Body of pancreas (tissue), 4 donors: Measurements from ENCODE around the gene MDH2. TPM values are rescaled to one million over a fixed set of nuclear protein-coding genes. Genes with fewer than 3 reads are reported as not detected.

ENCODE experiments used
- ATAC-seq: fragments of 150-250 bp; one replicate; pipeline ENCODE4 v1.9.1; 2016
- DNase-seq, 4 donors: peaks; one replicate each; pipeline ENCODE4 v3.0.0-alpha.2; 2019
- H3K27ac ChIP-seq, 4 donors: fragments of 200-600 bp; sonication (generic); 1 replicate in 3 of 4; 2 replicates in 1 of 4; pipeline versions ENCODE4 v1.5.1 to v1.6.1; 2016 to 2019; ENCODE audit warnings: mild to moderate bottlenecking in 1 of 4, mixed read lengths in 1 of 4, moderate library complexity in 1 of 4
- H3K27me3 ChIP-seq, 2 donors: fragments of 200-600 bp; sonication (generic); one replicate each; pipeline ENCODE4 v1.6.0; 2016; ENCODE audit warnings: mild to moderate bottlenecking in 1 of 2
- H3K36me3 ChIP-seq, 2 donors: fragments of 200-600 bp; sonication (generic); replicated peaks in 1 of 2; 2 replicates each; pipeline ENCODE4 v1.5.1; 2016; ENCODE audit warnings: low read depth in 2 of 2; ENCODE audit not compliant: insufficient read depth in 1 of 2
- H3K4me1 ChIP-seq: fragments of 200-600 bp; sonication (generic); one replicate; pipeline ENCODE4 v1.6.0; 2016
- H3K4me3 ChIP-seq, 2 donors: fragments of 200-600 bp; sonication (generic); 1 replicate in 1 of 2; 2 replicates in 1 of 2; pipeline ENCODE4 v1.5.1; 2016 to 2019
- H3K9me3 ChIP-seq, 3 donors: fragments of 200-600 bp; sonication (generic); 1 replicate in 2 of 3; 2 replicates in 1 of 3; pipeline ENCODE4 v1.5.1; 2016
- POLR2A ChIP-seq, 3 donors: fragments of 450-650 bp; IDR thresholded peaks; one replicate each; pipeline ENCODE4 v1.6.1; 2016; ENCODE audit warnings: antibody characterized with exemption in 3 of 3, mild to moderate bottlenecking in 2 of 3
- WGBS, 2 donors: methylation state at CpG; one replicate each; pipeline ENCODE4 v1.1.5; 2017; 5-methylcytosine and 5-hydroxymethylcytosine counted together
- intact Hi-C: fragments of 100-400 bp; cut with DNase I; formaldehyde crosslinking; loops from one replicate; pipeline ENCODE4 v1.15.1; 2023
- total RNA-seq, 2 donors: library from RNA; depleted of rRNA; stranded (reverse); fragments of >200 nt; gene quantifications; one replicate each; pipeline ENCODE4 v1.1.0, GENCODE V29; 2016
- TF ChIP-seq, protein P1 (sequence below), 7 experiments: fragments of 450-650 bp in 4 of 7; fragments of 200-600 bp in 3 of 7; sonication (generic) in 3 of 7; IDR thresholded peaks; one replicate each; pipeline ENCODE4 v1.5.1; 2016 to 2019; ENCODE audit warnings: antibody characterized with exemption in 7 of 7

MDH2 gene
- total RNA-seq, 2 donors from 2014 or later, result 56.6 to 67.2 TPM

DNA sequence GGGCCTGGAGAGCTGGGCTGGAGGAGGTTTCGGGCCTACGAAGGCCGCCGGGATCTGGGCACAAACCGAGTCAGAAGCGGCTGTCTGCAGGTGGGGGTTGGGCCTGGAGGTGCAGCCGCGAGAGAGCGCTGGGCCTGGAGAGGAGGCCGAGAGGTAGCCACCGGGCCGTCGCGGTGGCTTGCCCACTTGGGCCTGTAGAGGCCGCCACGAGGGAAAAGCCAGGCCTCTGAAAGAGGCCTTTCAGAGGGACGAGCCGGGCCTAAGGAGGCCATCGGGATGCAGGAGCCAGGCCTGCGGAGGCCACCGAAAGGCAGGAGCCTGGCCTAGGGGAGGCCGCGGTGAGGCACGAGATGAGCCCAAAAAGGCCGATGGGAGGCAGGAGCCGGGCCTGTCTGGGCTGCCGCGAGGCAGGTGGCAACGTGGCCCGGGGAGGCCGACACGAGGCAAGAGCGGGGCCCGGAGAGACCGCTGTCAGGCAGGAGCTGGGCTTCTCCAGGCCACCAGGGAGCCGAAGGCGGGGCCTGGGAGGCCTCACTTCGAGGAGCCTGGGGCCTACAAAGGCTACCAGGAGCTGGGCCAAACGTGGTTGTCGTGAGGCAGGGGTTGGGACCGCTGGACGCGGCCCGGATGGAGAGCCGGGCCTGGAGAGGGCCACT lies 25.6 kb downstream of the MDH2 start:
- no peaks in the 10 kb centered on the region for H3K36me3 ChIP-seq
- DNase-seq (no peak), ATAC-seq (no peak)
- H3K27ac ChIP-seq, result no peak overlapping the region
- WGBS, 2 donors, result 91 to 95% methylated on average over 32 to 43 of the region's 45 CpGs
- no peaks in the 10 kb centered on the region for H3K27me3 ChIP-seq
- no peak overlapping the region for H3K4me3 ChIP-seq
- intact Hi-C loops, result no loop called here
- H3K9me3 ChIP-seq, result peaks cover 0 to 10% (median 0%) of the 10 kb centered on the region in 3 donors
- H3K4me1 ChIP-seq, result no peaks in the 10 kb centered on the region
- TF ChIP-seq POLR2A (IDR thresholded peaks at IDR 0.05), result no peak
- TF ChIP-seq, protein P1, sequence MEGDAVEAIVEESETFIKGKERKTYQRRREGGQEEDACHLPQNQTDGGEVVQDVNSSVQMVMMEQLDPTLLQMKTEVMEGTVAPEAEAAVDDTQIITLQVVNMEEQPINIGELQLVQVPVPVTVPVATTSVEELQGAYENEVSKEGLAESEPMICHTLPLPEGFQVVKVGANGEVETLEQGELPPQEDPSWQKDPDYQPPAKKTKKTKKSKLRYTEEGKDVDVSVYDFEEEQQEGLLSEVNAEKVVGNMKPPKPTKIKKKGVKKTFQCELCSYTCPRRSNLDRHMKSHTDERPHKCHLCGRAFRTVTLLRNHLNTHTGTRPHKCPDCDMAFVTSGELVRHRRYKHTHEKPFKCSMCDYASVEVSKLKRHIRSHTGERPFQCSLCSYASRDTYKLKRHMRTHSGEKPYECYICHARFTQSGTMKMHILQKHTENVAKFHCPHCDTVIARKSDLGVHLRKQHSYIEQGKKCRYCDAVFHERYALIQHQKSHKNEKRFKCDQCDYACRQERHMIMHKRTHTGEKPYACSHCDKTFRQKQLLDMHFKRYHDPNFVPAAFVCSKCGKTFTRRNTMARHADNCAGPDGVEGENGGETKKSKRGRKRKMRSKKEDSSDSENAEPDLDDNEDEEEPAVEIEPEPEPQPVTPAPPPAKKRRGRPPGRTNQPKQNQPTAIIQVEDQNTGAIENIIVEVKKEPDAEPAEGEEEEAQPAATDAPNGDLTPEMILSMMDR (IDR thresholded peaks at IDR 0.05), result no peak

DNA sequence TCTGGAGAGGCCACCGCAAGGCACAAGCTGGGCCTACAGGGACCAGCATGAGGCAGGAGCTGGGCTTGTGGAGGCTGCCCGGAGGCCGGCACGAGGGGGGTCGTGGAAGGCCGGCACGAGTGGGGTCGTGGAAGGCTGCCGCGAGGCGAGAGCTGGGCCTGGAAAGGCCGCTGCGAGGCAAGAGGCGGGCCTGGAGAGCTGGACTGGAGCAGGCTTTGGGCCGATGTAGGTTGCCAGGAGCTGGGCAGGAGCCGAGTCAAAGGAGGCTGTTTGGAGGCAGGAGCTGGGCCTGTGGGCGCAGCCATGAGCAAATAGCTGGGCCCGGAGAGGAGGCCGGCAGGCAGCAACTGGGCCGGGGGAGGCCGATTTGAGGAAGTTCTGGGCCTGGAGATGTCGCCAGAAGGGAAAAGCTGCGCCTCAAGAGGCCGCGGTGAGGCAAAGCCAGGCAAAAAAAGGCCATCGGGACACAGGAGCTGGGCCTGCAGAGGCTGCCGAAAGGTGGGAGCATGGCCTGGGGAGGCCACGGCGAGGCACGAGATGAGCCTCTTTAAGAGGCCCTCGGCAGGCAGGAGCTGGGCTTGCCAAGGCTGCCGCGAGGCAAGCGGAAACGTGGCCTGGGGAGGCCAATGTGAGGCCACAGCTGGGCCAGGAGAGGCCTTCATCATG lies 26.5 kb downstream of the MDH2 start:
- no peaks in the 10 kb centered on the region for H3K27me3 ChIP-seq
- H3K36me3 ChIP-seq, result no peaks in the 10 kb centered on the region
- H3K9me3 ChIP-seq, result peaks cover 0 to 10% (median 0%) of the 10 kb centered on the region in 3 donors
- TF ChIP-seq POLR2A (IDR thresholded peaks at IDR 0.05), result no peak
- TF ChIP-seq, protein P1 (IDR thresholded peaks at IDR 0.05), result no peak
- H3K4me3 ChIP-seq, result no peak overlapping the region
- H3K4me1 ChIP-seq, result no peaks in the 10 kb centered on the region
- ATAC-seq, result no peak
- no peak for DNase-seq
- H3K27ac ChIP-seq, result no peak overlapping the region
- intact Hi-C loops, result no loop called here
- WGBS, 2 donors, result 96% methylated on average over 34 to 35 of the region's 35 CpGs

DNA sequence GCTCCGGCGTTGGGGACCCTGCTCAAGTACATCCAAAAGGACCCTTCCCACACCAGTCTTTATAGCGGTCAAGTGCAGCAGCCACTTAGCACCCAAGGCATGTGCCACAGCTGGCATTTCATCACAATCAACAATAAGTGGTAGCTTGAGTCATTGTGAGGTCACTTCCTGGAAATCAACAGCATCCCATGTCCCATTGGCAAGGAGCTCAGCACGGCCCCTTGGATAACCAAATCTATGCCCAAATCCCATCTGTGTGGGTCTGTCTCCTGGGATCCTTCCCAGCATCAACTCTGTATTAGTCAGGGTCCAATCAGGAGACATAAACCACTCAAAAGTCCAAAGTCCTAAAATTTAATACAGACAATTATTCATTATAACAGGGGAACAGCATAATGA lies 27.1 kb downstream of the MDH2 start:
- Histone ChIP-seq H3K4me3 (no peak overlapping the region), H3K9me3 (peaks cover 0 to 10% (median 0%) of the 10 kb centered on the region in 3 donors), H3K36me3 (no peaks in the 10 kb centered on the region), H3K4me1 (no peaks in the 10 kb centered on the region), H3K27me3 (no peaks in the 10 kb centered on the region), H3K27ac (no peak overlapping the region)
- WGBS, 2 donors, result 95 to 100% methylated on average over 2 to 4 of the region's 4 CpGs
- ATAC-seq, result no peak
- no peak for TF ChIP-seq POLR2A (IDR thresholded peaks at IDR 0.05)
- TF ChIP-seq, protein P1 (IDR thresholded peaks at IDR 0.05), result no peak
- intact Hi-C loops, result no loop called here
- no peak for DNase-seq

DNA sequence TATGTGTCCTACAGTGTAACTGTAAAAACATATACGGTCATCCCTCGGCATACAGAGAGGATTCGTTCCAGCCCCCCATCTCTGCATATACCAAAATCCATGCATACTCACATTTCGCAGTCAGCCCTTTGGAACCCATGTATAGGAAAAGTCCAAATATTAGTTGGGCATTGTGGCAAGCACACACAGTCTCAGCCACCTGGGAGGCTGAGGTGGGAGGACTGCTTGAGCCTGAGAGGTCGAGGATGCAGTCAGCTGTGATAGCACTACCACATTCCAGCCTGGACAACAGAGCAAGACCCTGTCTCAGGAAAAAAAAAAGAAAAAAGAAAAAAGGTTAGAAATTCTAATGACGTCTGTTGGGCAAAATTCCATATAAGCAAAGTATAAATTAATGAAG lies 29.1 kb downstream of the MDH2 start:
- ATAC-seq (no peak), DNase-seq (no peak)
- H3K36me3 ChIP-seq, result no peaks in the 10 kb centered on the region
- 85 to 86% methylated on average over 6 of the region's 6 CpGs for WGBS, 2 donors
- TF ChIP-seq, protein P1 (IDR thresholded peaks at IDR 0.05), result no peak
- intact Hi-C loops, result no loop called here
- peaks cover 0 to 10% (median 0%) of the 10 kb centered on the region in 3 donors for H3K9me3 ChIP-seq
- H3K27ac ChIP-seq, result no peak overlapping the region
- no peaks in the 10 kb centered on the region for H3K4me1 ChIP-seq
- no peak overlapping the region for H3K4me3 ChIP-seq
- no peaks in the 10 kb centered on the region for H3K27me3 ChIP-seq
